Kasumi-1 (cell line): ENCODE data around the gene C9orf43.
"Not testable (repeated sequence)": the region's sequence is repeated elsewhere in the genome, so short reads cannot be mapped to it uniquely, and the experiment has no call there.

ENCODE experiments used
- DNase-seq, 2 experiments: peaks; one replicate each; lab custom pipeline; 2025; lab: John Stamatoyannopoulos, UW

C9orf43 gene

GRCh38 chr9:113381909-113382411 is 28.6 kb upstream of the C9orf43 start:
- DNase-seq: no peak

- no peak for DNase-seq
These were observed 23.8 kb upstream of the C9orf43 start for GRCh38 chr9:113386571-113387393.

GRCh38 chr9:113387560-113388230 is 22.9 kb upstream of the C9orf43 start:
- no peak for DNase-seq

- DNase-seq: no peak
These were observed 21.7 kb upstream of the C9orf43 start for GRCh38 chr9:113388833-113389232.

GRCh38 chr9:113389451-113389850 is 21.1 kb upstream of the C9orf43 start:
- DNase-seq: no peak

GRCh38 chr9:113390192-113390960 is 20.2 kb upstream of the C9orf43 start:
- DNase-seq: no peak

GRCh38 chr9:113391917-113392316 is 18.6 kb upstream of the C9orf43 start:
- DNase-seq: no peak

GRCh38 chr9:113393281-113393680 is 17.3 kb upstream of the C9orf43 start:
- no peak for DNase-seq

- no peak for DNase-seq
These were observed 15.3 kb upstream of the C9orf43 start for GRCh38 chr9:113395000-113395861.

GRCh38 chr9:113397203-113397631 is 13.3 kb upstream of the C9orf43 start:
- DNase-seq: no peak

- DNase-seq: no peak
These were observed 11.8 kb upstream of the C9orf43 start for GRCh38 chr9:113398796-113399195.

GRCh38 chr9:113399646-113400200 is 10.8 kb upstream of the C9orf43 start:
- DNase-seq: no peak

- peak; percentile 89 to 92 for DNase-seq
These were observed 9.3 kb upstream of the C9orf43 start, which contains the start of gene ALAD for GRCh38 chr9:113401027-113401792. TSS of gene ALAD (minus strand) at chr9:113401284. CDS start at chr9:113393559, 7,725 bp downstream.

- peak; percentile 53 to 63 for DNase-seq
These were observed 6.9 kb upstream of the C9orf43 start for GRCh38 chr9:113403646-113404045.

- DNase-seq: not testable (repeated sequence)
These were observed 4.2 kb upstream of the C9orf43 start for GRCh38 chr9:113406353-113406752.

- peak; percentile 80 to 83 for DNase-seq
These were observed 3.6 kb upstream of the C9orf43 start for GRCh38 chr9:113406873-113407511.

- peak in 1 of 2 experiments; percentile 21 for DNase-seq
These were observed 1.1 kb upstream of the C9orf43 start for GRCh38 chr9:113409481-113409880.

GRCh38 chr9:113409883-113410206 is 702 bp upstream of the C9orf43 start:
- DNase-seq: peak in 1 of 2 experiments; percentile 37

- DNase-seq: peak in 1 of 2 experiments; percentile 13
These were observed 5.7 kb downstream of the C9orf43 start for GRCh38 chr9:113416149-113416721.
